Neural progenitor cell (in vitro differentiated cells): ENCODE measurements around the gene OPHN1. TPM values are rescaled to one million over a fixed set of nuclear protein-coding genes. Genes with fewer than 3 reads are reported as not detected.

ENCODE experiments used
- DNase-seq: peaks from one replicate; pipeline ENCODE4 v3.0.0-alpha.2; 2016; ENCODE audit warnings: low spot score
- H2AFZ ChIP-seq: fragments of 200-600 bp; sonication (generic); replicated peaks from 2 replicates; pipeline ENCODE4 v1.6.1; 2016; ENCODE audit warnings: antibody characterized with exemption
- H3F3A ChIP-seq: fragments of 200-600 bp; sonication (generic); 2 replicates; pipeline ENCODE4 v1.6.1; 2016; ENCODE audit warnings: antibody characterized with exemption, low read depth
- H3K27ac ChIP-seq: fragments of 200-600 bp; sonication (generic); 2 replicates; pipeline ENCODE4 v1.5.1; 2016; ENCODE audit warnings: mild to moderate bottlenecking
- H3K27me3 ChIP-seq: fragments of 200-600 bp; sonication (generic); 2 replicates; pipeline ENCODE4 v1.6.1; 2016; ENCODE audit warnings: mild to moderate bottlenecking, moderate library complexity
- H3K36me3 ChIP-seq: fragments of 200-600 bp; sonication (generic); 2 replicates; pipeline ENCODE4 v1.5.1; 2016
- H3K4me1 ChIP-seq: fragments of 200-600 bp; sonication (generic); 2 replicates; pipeline ENCODE4 v1.6.1; 2016; ENCODE audit warnings: mixed run types
- H3K4me2 ChIP-seq: fragments of 200-600 bp; sonication (generic); 2 replicates; pipeline ENCODE4 v1.6.1; 2016
- H3K4me3 ChIP-seq: fragments of 200-600 bp; sonication (generic); 2 replicates; pipeline ENCODE4 v1.5.1; 2016
- H3K79me2 ChIP-seq: fragments of 200-600 bp; sonication (generic); 2 replicates; pipeline ENCODE4 v1.6.1; 2016; ENCODE audit warnings: low read depth
- H3K9ac ChIP-seq: fragments of 200-600 bp; sonication (generic); 2 replicates; pipeline ENCODE4 v1.6.1; 2016
- H3K9me3 ChIP-seq: fragments of 200-600 bp; sonication (generic); 2 replicates; pipeline ENCODE4 v1.5.1; 2016; ENCODE audit warnings: low read depth
- H4K20me1 ChIP-seq: fragments of 200-600 bp; sonication (generic); 2 replicates; pipeline ENCODE4 v1.6.1; 2016; ENCODE audit warnings: low read depth
- H3K27ac Mint-ChIP-seq: 3 replicates; pipeline ENCODE4 v1.8.0; 2021; ENCODE audit warnings: mixed read lengths
- H3K27me3 Mint-ChIP-seq: 2 replicates; pipeline ENCODE4 v1.8.0; 2022; ENCODE audit warnings: low read depth, mild to moderate bottlenecking, inconsistent platforms, moderate library complexity, mixed read lengths; ENCODE audit not compliant: insufficient read depth
- H3K36me3 Mint-ChIP-seq: 3 replicates; pipeline ENCODE4 v1.8.0; 2021; ENCODE audit warnings: mixed read lengths
- H3K4me1 Mint-ChIP-seq: 3 replicates; pipeline ENCODE4 v1.8.0; 2021; ENCODE audit warnings: mixed read lengths
- H3K4me3 Mint-ChIP-seq: 3 replicates; pipeline ENCODE4 v1.8.0; 2021; ENCODE audit warnings: mild to moderate bottlenecking, moderate library complexity, mixed read lengths
- H3K9me3 Mint-ChIP-seq: 3 replicates; pipeline ENCODE4 v1.8.0; 2020; ENCODE audit warnings: mixed read lengths
- CTCF ChIP-seq: fragments of 200-600 bp; sonication (generic); IDR thresholded peaks from 2 replicates; pipeline ENCODE4 v1.5.1; 2017; ENCODE audit warnings: antibody characterized with exemption, mild to moderate bottlenecking
- EZH2 ChIP-seq: fragments of 200-600 bp; sonication (generic); IDR thresholded peaks from 2 replicates; pipeline ENCODE4 v1.6.1; 2017; ENCODE audit warnings: antibody characterized with exemption, mild to moderate bottlenecking, moderate library complexity
- EZH2phosphoT487 ChIP-seq: fragments of 200-600 bp; sonication (generic); IDR thresholded peaks from 2 replicates; pipeline ENCODE4 v1.6.1; 2017; ENCODE audit warnings: antibody characterized with exemption
- total RNA-seq: library from RNA; depleted of rRNA; stranded (reverse); fragments of >200 nt; gene quantifications from 2 replicates; pipeline ENCODE4 v1.2.3, GENCODE V29; 2015; ENCODE audit warnings: low replicate concordance

OPHN1 gene
- total RNA-seq, 1 donor from 2014 or later = 4.5 TPM

DNA sequence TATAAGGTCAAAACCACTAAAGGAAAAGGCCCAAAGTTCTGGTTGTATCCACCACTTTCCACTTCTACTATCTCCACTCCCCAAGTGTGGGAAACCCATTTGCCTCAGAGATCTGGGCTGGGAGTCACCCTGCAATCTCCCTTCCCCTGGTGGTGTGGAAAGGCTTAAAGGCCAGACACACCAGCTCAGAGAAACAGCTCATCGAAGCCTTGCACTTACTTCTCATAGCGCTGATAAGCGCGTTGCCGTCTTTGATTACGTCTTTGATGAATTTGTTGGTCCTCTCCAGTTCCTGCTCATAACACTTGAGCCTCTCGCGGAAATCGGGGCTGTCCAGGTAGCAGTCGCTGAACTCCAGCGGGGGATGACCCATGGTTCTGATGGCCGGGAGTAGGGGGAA, 647 bp downstream of the OPHN1 start:
- Histone ChIP-seq H3K9me3 (no peaks in the 10 kb centered on the region), H3K36me3 (no peaks in the 10 kb centered on the region), H3K4me1 (no peaks in the 10 kb centered on the region), H4K20me1 (no peaks in the 10 kb centered on the region), H3F3A (peaks cover 11% of the 10 kb centered on the region), H3K9ac (no peak overlapping the region), H3K27ac (no peak overlapping the region), H2AFZ (peak overlapping the region; percentile 27), H3K4me3 (peak overlapping the region; percentile 68), H3K27me3 (no peaks in the 10 kb centered on the region), H3K4me2 (peak overlapping the region; percentile 85), H3K79me2 (no peaks in the 10 kb centered on the region)
- TF ChIP-seq EZH2phosphoT487 (no peak), CTCF (no peak), EZH2 (no peak)
- Mint-ChIP-seq H3K9me3 (peaks cover 2% of the 10 kb centered on the region), H3K36me3 (peaks cover 3% of the 10 kb centered on the region), H3K27ac (no peak overlapping the region), H3K27me3 (peaks cover 6% of the 10 kb centered on the region), H3K4me1 (peaks cover 2% of the 10 kb centered on the region), H3K4me3 (peak overlapping the region; percentile 90)
- no peak for DNase-seq

- H3K27ac ChIP-seq = no peak overlapping the region
- no peak for DNase-seq
- no peaks in the 10 kb centered on the region for H3K79me2 ChIP-seq
- H3K4me1 ChIP-seq = no peaks in the 10 kb centered on the region
- H3K9me3 ChIP-seq = no peaks in the 10 kb centered on the region
- no peak overlapping the region for H2AFZ ChIP-seq
- Mint-ChIP-seq H3K4me3 (no peak overlapping the region), H3K27me3 (peaks cover 3% of the 10 kb centered on the region), H3K4me1 (peaks cover 2% of the 10 kb centered on the region), H3K9me3 (peaks cover 2% of the 10 kb centered on the region), H3K36me3 (peaks cover 3% of the 10 kb centered on the region), H3K27ac (no peak overlapping the region)
- H3K27me3 ChIP-seq = no peaks in the 10 kb centered on the region
- H3K36me3 ChIP-seq = no peaks in the 10 kb centered on the region
- H3K4me2 ChIP-seq = no peak overlapping the region
- H4K20me1 ChIP-seq = no peaks in the 10 kb centered on the region
- no peak overlapping the region for H3K4me3 ChIP-seq
- H3K9ac ChIP-seq = no peak overlapping the region
- peaks cover 11% of the 10 kb centered on the region for H3F3A ChIP-seq
- TF ChIP-seq EZH2 = no peak
- no peak for TF ChIP-seq EZH2phosphoT487
- no peak for TF ChIP-seq CTCF
Observed at GRCh38 chrX:68431836-68432235, 1.5 kb downstream of the OPHN1 start.

DNA sequence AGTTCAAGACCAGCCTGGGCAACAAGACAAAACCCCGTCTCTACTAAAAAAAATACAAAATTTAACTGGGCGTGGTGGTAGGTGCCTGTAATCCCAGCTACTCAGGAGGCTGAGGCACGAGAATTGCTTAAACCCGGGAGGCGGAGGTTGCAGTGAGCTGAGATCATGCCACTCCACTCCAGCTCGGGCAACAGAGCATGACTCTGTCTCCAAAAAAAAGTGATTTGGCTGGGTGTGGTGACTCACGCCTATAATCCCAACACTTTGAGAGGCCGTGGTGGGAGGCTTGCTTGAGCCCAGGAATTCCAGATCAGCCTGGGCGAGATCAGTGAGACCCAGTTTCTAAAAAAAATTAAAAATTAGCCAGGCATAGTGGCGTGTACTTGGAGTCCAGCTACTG, 4.1 kb downstream of the OPHN1 start:
- Mint-ChIP-seq H3K36me3 (peaks cover 3% of the 10 kb centered on the region), H3K4me1 (peaks cover 2% of the 10 kb centered on the region), H3K27ac (no peak overlapping the region), H3K4me3 (no peak overlapping the region), H3K9me3 (peaks cover 2% of the 10 kb centered on the region), H3K27me3 (peaks cover 2% of the 10 kb centered on the region)
- H3K36me3 ChIP-seq = no peaks in the 10 kb centered on the region
- no peak overlapping the region for H2AFZ ChIP-seq
- H3K4me2 ChIP-seq = no peak overlapping the region
- H3K9me3 ChIP-seq = no peaks in the 10 kb centered on the region
- no peaks in the 10 kb centered on the region for H3K4me1 ChIP-seq
- H3K9ac ChIP-seq = no peak overlapping the region
- no peaks in the 10 kb centered on the region for H4K20me1 ChIP-seq
- TF ChIP-seq EZH2 (no peak), CTCF (no peak), EZH2phosphoT487 (no peak)
- DNase-seq = no peak
- H3K27me3 ChIP-seq = no peaks in the 10 kb centered on the region
- no peak overlapping the region for H3K4me3 ChIP-seq
- H3F3A ChIP-seq = peaks cover 11% of the 10 kb centered on the region
- H3K27ac ChIP-seq = no peak overlapping the region
- no peaks in the 10 kb centered on the region for H3K79me2 ChIP-seq

GRCh38 chrX:68428431-68428830, 4.9 kb downstream of the OPHN1 start:
- Histone ChIP-seq H3K4me3 (no peak overlapping the region), H3K4me2 (no peak overlapping the region), H3F3A (peaks cover 9% of the 10 kb centered on the region), H3K79me2 (no peaks in the 10 kb centered on the region), H3K9me3 (no peaks in the 10 kb centered on the region), H3K36me3 (no peaks in the 10 kb centered on the region), H3K9ac (no peak overlapping the region), H3K4me1 (no peaks in the 10 kb centered on the region), H2AFZ (no peak overlapping the region), H3K27me3 (no peaks in the 10 kb centered on the region), H4K20me1 (no peaks in the 10 kb centered on the region), H3K27ac (no peak overlapping the region)
- peaks cover 2% of the 10 kb centered on the region for H3K9me3 Mint-ChIP-seq
- peaks cover 2% of the 10 kb centered on the region for H3K4me1 Mint-ChIP-seq
- H3K4me3 Mint-ChIP-seq = no peak overlapping the region
- no peak for TF ChIP-seq EZH2phosphoT487
- TF ChIP-seq EZH2 = no peak
- no peak for TF ChIP-seq CTCF
- DNase-seq = no peak
- no peak overlapping the region for H3K27ac Mint-ChIP-seq
- peaks cover 2% of the 10 kb centered on the region for H3K27me3 Mint-ChIP-seq
- H3K36me3 Mint-ChIP-seq = peaks cover 3% of the 10 kb centered on the region
